ENCODE data around the gene MT1HL1. TPM values are rescaled to one million over a fixed set of nuclear protein-coding genes. Genes with fewer than 3 reads are reported as not detected.

The MT1HL1 gene
- total RNA-seq: not detected in 2 replicates

GRCh38 chr1:237004116-237004515 is at the start of gene MT1HL1:
MT1HL1 (minus strand) TSS chr1:237004441; CDS start chr1:237004372, 69 bp downstream.
- intact Hi-C loops (cut with micrococcal nuclease): no loop called here

- intact Hi-C loops (cut with micrococcal nuclease): no loop called here
These were observed 46.7 kb upstream of the MT1HL1 start for GRCh38 chr1:237050915-237051314.

- intact Hi-C loops (cut with micrococcal nuclease): no loop called here
These were observed 45.9 kb upstream of the MT1HL1 start for GRCh38 chr1:237050185-237050584.

GRCh38 chr1:237048803-237049202 is 44.6 kb upstream of the MT1HL1 start:
- intact Hi-C loops (cut with micrococcal nuclease): no loop called here

GRCh38 chr1:237045278-237046016 is 41.2 kb upstream of the MT1HL1 start:
- intact Hi-C loops (cut with micrococcal nuclease): no loop called here

GRCh38 chr1:237043846-237044636 is 39.8 kb upstream of the MT1HL1 start:
- intact Hi-C loops (cut with micrococcal nuclease): no loop called here

GRCh38 chr1:237042892-237043576 is 38.8 kb upstream of the MT1HL1 start:
- intact Hi-C loops (cut with micrococcal nuclease): no loop called here

GRCh38 chr1:237042526-237042891 is 38.3 kb upstream of the MT1HL1 start:
- intact Hi-C loops (cut with micrococcal nuclease): no loop called here

GRCh38 chr1:237041795-237042525 is 37.7 kb upstream of the MT1HL1 start, which contains the start of gene RYR2:
RYR2 (plus strand) TSS chr1:237042184; CDS start chr1:237042522, 338 bp downstream.
- intact Hi-C loops (cut with micrococcal nuclease): no loop called here

- intact Hi-C loops (cut with micrococcal nuclease): no loop called here
These were observed 37.2 kb upstream of the MT1HL1 start for GRCh38 chr1:237041461-237041794.

GRCh38 chr1:237040823-237041222 is 36.6 kb upstream of the MT1HL1 start:
- intact Hi-C loops (cut with micrococcal nuclease): no loop called here

GRCh38 chr1:237038211-237038610 is 34.0 kb upstream of the MT1HL1 start:
- intact Hi-C loops (cut with micrococcal nuclease): no loop called here

GRCh38 chr1:237035759-237036158 is 31.5 kb upstream of the MT1HL1 start:
- intact Hi-C loops (cut with micrococcal nuclease): no loop called here

- intact Hi-C loops (cut with micrococcal nuclease): no loop called here
These were observed 29.6 kb upstream of the MT1HL1 start for GRCh38 chr1:237033804-237034203.

GRCh38 chr1:237033061-237033460 is 28.8 kb upstream of the MT1HL1 start:
- intact Hi-C loops (cut with micrococcal nuclease): no loop called here

- intact Hi-C loops (cut with micrococcal nuclease): no loop called here
These were observed 27.8 kb upstream of the MT1HL1 start for GRCh38 chr1:237032029-237032428.

GRCh38 chr1:237031480-237031879 is 27.2 kb upstream of the MT1HL1 start:
- intact Hi-C loops (cut with micrococcal nuclease): no loop called here

GRCh38 chr1:237029850-237030535 is 25.8 kb upstream of the MT1HL1 start:
- intact Hi-C loops (cut with micrococcal nuclease): no loop called here

- intact Hi-C loops (cut with micrococcal nuclease): no loop called here
These were observed 25.0 kb upstream of the MT1HL1 start for GRCh38 chr1:237029240-237029639.

GRCh38 chr1:237025358-237026074 is 21.3 kb upstream of the MT1HL1 start:
- intact Hi-C loops (cut with micrococcal nuclease): no loop called here
